Transverse colon (tissue), 3 donors: ENCODE data around the gene PWWP2A.
A peak's percentile ranks its signal among the peaks of the same experiment; 100 is the strongest.

ENCODE experiments used
- CTCF ChIP-seq, 5 experiments: fragments of 200-600 bp in 3 of 5; fragments of 450-650 bp in 2 of 5; sonication (generic) in 3 of 5; IDR thresholded peaks; 1 replicate in 2 of 5; 2 replicates in 3 of 5; pipeline ENCODE4 v1.5.1; 2016 to 2017; ENCODE audit warnings: antibody characterized with exemption in 5 of 5, inconsistent platforms in 3 of 5, mild to moderate bottlenecking in 2 of 5, moderate library complexity in 1 of 5
- POLR2A ChIP-seq: fragments of 450-650 bp; IDR thresholded peaks from one replicate; pipeline ENCODE4 v1.6.1; 2016; ENCODE audit warnings: antibody characterized with exemption, mild to moderate bottlenecking, moderate library complexity

GRCh38 chr5:160155017-160155750, 35.9 kb upstream of the PWWP2A start:
- TF ChIP-seq CTCF (IDR thresholded peaks at IDR 0.05) (peak in 2 of 5 experiments; percentile 14 to 17), POLR2A (no peak)
